ENCODE results near the gene IPMK.

DNA sequence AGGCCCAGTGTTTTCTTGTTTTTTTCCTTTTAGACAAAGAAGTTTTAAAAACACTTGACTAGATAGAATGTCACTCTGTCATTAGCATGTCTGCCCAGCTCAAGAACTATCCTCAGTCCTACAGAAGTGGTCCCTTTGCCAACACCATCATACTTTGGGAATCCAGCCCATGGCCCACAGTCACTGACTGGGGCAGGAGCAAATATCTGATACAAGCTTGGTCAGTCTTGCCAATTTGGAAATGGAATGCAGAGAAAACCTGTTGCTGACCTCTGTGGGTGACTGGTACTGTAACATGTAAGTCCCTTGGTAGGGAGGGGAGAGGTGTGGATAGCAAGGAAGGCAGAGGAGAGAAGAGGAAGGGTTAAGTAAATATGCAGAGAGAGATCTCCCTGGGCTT lies 47.8 kb downstream of the IPMK start:
- TF ChIP-seq, protein P1, sequence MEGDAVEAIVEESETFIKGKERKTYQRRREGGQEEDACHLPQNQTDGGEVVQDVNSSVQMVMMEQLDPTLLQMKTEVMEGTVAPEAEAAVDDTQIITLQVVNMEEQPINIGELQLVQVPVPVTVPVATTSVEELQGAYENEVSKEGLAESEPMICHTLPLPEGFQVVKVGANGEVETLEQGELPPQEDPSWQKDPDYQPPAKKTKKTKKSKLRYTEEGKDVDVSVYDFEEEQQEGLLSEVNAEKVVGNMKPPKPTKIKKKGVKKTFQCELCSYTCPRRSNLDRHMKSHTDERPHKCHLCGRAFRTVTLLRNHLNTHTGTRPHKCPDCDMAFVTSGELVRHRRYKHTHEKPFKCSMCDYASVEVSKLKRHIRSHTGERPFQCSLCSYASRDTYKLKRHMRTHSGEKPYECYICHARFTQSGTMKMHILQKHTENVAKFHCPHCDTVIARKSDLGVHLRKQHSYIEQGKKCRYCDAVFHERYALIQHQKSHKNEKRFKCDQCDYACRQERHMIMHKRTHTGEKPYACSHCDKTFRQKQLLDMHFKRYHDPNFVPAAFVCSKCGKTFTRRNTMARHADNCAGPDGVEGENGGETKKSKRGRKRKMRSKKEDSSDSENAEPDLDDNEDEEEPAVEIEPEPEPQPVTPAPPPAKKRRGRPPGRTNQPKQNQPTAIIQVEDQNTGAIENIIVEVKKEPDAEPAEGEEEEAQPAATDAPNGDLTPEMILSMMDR (IDR thresholded peaks at IDR 0.05), result no peak
- no peak for TF ChIP-seq POLR2A (IDR thresholded peaks at IDR 0.05; ENCODE audit: low read depth)

All from esophagus muscularis mucosa (tissue), 3 donors.